ENCODE results near the gene RGL4. TPM values are rescaled to one million over a fixed set of nuclear protein-coding genes. Genes with fewer than 3 reads are reported as not detected.

Gene RGL4
- total and polyA plus RNA-seq, 2 of the 13 experiments (the other 11 are each of a cell fraction or from before 2014, with no cell fraction given), result not detected

DNA sequence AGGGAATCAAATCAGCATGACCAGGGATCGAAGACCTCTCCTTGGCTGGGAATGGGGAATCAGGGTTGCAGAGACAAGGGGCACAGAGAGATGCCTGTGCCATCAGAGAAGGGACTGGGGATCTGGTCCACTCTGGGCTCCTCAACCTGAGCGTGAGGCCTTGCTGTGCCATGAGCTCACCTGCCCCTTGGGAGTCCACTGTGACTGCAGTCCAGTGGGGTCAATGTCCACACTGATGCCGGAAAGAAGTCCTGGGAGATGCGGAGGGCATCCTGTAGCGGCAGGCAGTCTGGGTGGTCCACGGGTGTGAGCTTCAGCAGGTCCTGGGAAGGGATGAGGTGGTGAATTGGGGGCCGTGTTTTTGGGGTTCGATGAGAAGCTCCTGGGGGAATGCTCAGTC, 7.3 kb upstream of the RGL4 start:
- Histone ChIP-seq H3K36me3 (replicated peaks in 1 of 2; ENCODE audit: control insufficient read depth in 1 of 2, insufficient read depth in 2 of 2, low read length in 2 of 2) (peaks cover 2 to 15% of the 10 kb centered on the region in 2 experiments; a peak in 3 of 5 replicates), H3K27me3 (ENCODE audit: control insufficient read depth in 1 of 2, insufficient read depth in 2 of 2, low read length in 2 of 2) (no peaks in the 10 kb centered on the region), H3K79me2 (ENCODE audit: insufficient read depth, low read length) (no peaks in the 10 kb centered on the region), H3K4me2 (ENCODE audit: low read depth, low read length) (no peak overlapping the region), H2AFZ (ENCODE audit: low read length) (no peak overlapping the region), H4K20me1 (ENCODE audit: insufficient read depth, low read length) (no peaks in the 10 kb centered on the region), H3K9me3 (ENCODE audit: low read length) (no peaks in the 10 kb centered on the region), H3K4me3 (replicated peaks in 1 of 3; ENCODE audit: insufficient read depth in 1 of 3, low read depth in 2 of 3, low read length in 3 of 3) (no peak overlapping the region), H3K4me1 (ENCODE audit: insufficient read depth, low read length) (peaks cover 23% of the 10 kb centered on the region), H3K9ac (ENCODE audit: insufficient read depth, low read depth, low read length) (no peak overlapping the region), H3K27ac (ENCODE audit: extremely low read length, insufficient read depth, low read length) (no peak overlapping the region)
- BruUV-seq (replicated peaks), result no TSS peak
- intact Hi-C loops (cut with micrococcal nuclease; ENCODE audit: unreplicated experiment), result no loop called here
- TF ChIP-seq, protein P1, sequence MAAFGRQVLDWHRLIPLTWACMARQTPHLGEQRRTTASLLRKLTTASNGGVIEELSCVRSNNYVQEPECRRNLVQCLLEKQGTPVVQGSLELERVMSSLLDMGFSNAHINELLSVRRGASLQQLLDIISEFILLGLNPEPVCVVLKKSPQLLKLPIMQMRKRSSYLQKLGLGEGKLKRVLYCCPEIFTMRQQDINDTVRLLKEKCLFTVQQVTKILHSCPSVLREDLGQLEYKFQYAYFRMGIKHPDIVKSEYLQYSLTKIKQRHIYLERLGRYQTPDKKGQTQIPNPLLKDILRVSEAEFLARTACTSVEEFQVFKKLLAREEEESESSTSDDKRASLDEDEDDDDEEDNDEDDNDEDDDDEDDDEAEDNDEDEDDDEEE (CRISPR knock-in tag; IDR thresholded peaks at IDR 0.05), result no peak
- no peak for TF ChIP-seq SIX4 (CRISPR knock-in tag; IDR thresholded peaks at IDR 0.05)
- no peak for TF ChIP-seq FOXK2 (IDR thresholded peaks at IDR 0.05)
- TF ChIP-seq ZBTB39 (CRISPR knock-in tag; IDR thresholded peaks at IDR 0.05), result no peak
- no peak for TF ChIP-seq NR2F6 (IDR thresholded peaks at IDR 0.05)
- no peak for TF ChIP-seq NR2F6 (CRISPR knock-in tag; IDR thresholded peaks at IDR 0.05)
- TF ChIP-seq ZNF607 (CRISPR knock-in tag; IDR thresholded peaks at IDR 0.05; ENCODE audit: borderline replicate concordance), result no peak
- TF ChIP-seq ZNF274 (CRISPR knock-in tag; IDR thresholded peaks at IDR 0.05), result no peak
- no peak for TF ChIP-seq FOXC1 (CRISPR knock-in tag; IDR thresholded peaks at IDR 0.05; ENCODE audit: borderline replicate concordance)
- no peak for TF ChIP-seq RXRB (CRISPR knock-in tag; IDR thresholded peaks at IDR 0.05; ENCODE audit: borderline replicate concordance)
- no peak for TF ChIP-seq TCF12 (IDR thresholded peaks at IDR 0.05)
- no peak for TF ChIP-seq TCF12 (CRISPR knock-in tag; IDR thresholded peaks at IDR 0.05)
- no peak for TF ChIP-seq AKAP8 (CRISPR knock-in tag; IDR thresholded peaks at IDR 0.05)
- no peak for TF ChIP-seq MED13 (CRISPR knock-in tag; IDR thresholded peaks at IDR 0.05)
- no peak for TF ChIP-seq GFI1 (CRISPR knock-in tag; IDR thresholded peaks at IDR 0.05; ENCODE audit: borderline replicate concordance)
- no peak for TF ChIP-seq ZNF652 (CRISPR knock-in tag; IDR thresholded peaks at IDR 0.05; ENCODE audit: borderline replicate concordance, low read depth)
- TF ChIP-seq MBNL3 (CRISPR knock-in tag; conservative IDR thresholded peaks at IDR 0.05), result no peak
- no peak for TF ChIP-seq CBX1 (IDR thresholded peaks at IDR 0.05; ENCODE audit: low read depth)
- no peak for TF ChIP-seq ZNF660 (CRISPR knock-in tag; IDR thresholded peaks at IDR 0.05; ENCODE audit: borderline replicate concordance, low read depth)
- no peak for TF ChIP-seq KLF12 (CRISPR knock-in tag; IDR thresholded peaks at IDR 0.05; ENCODE audit: borderline replicate concordance)
- no peak for TF ChIP-seq HNRNPH1 (optimal IDR thresholded peaks at IDR 0.05; ENCODE audit: low read depth, low read length)
- no peak for TF ChIP-seq STAT6 (CRISPR knock-in tag; IDR thresholded peaks at IDR 0.05; ENCODE audit: borderline replicate concordance)
- ATAC-seq, result no peak
- DNase-seq (ENCODE audit: low spot score), result no peak
- POLR2A ChIA-PET, result no interaction called here
- 92% methylated on average over 8 of the region's 8 CpGs for WGBS (ENCODE audit: low lambda C conversion rate)
- CTCF ChIA-PET (ENCODE audit: low intra/inter-chr PET ratio, low total read pairs), result no interaction called here
- no peak for FAIRE-seq
- in situ Hi-C loops (cut with HindIII; ENCODE audit: extremely low pct_ligation_motif_present, low pct_unique_long_range_greater_than_20kb), result no loop called here
